NB4 (cell line): ENCODE results near the gene SF3A1.

Experiments used
- DNase-seq: peaks from one replicate; pipeline ENCODE4 v3.0.0; 2010; ENCODE audit warnings: low read depth
- H3K4me3 ChIP-seq: one replicate; pipeline ENCODE4 v1.5.1; 2011; ENCODE audit warnings: mild to moderate bottlenecking, low read depth, low read length, moderate library complexity
- CTCF ChIP-seq: IDR thresholded peaks from one replicate; pipeline ENCODE4 v1.5.1; 2012; ENCODE audit warnings: low read depth, low read length
- MYC ChIP-seq: IDR thresholded peaks from 2 replicates; pipeline ENCODE4 v1.6.1; 2011; ENCODE audit warnings: low read depth, low read length
- POLR2A ChIP-seq: IDR thresholded peaks from 2 replicates; pipeline ENCODE4 v1.6.1; 2011; ENCODE audit warnings: mild to moderate bottlenecking; ENCODE audit not compliant: insufficient read length; ENCODE audit errors: extremely low read depth
- TF ChIP-seq, protein P1 (sequence below): IDR thresholded peaks from 2 replicates; pipeline ENCODE4 v1.6.1; 2011; ENCODE audit warnings: low read depth, low read length

Gene SF3A1

GRCh38 chr22:30328466-30329049 is 28.1 kb downstream of the SF3A1 start:
- no peak for DNase-seq
- H3K4me3 ChIP-seq, result no peak overlapping the region
- TF ChIP-seq, protein P1, sequence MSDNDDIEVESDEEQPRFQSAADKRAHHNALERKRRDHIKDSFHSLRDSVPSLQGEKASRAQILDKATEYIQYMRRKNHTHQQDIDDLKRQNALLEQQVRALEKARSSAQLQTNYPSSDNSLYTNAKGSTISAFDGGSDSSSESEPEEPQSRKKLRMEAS, result no peak
- no peak for TF ChIP-seq POLR2A
- TF ChIP-seq CTCF, result no peak
- no peak for TF ChIP-seq MYC

DNA sequence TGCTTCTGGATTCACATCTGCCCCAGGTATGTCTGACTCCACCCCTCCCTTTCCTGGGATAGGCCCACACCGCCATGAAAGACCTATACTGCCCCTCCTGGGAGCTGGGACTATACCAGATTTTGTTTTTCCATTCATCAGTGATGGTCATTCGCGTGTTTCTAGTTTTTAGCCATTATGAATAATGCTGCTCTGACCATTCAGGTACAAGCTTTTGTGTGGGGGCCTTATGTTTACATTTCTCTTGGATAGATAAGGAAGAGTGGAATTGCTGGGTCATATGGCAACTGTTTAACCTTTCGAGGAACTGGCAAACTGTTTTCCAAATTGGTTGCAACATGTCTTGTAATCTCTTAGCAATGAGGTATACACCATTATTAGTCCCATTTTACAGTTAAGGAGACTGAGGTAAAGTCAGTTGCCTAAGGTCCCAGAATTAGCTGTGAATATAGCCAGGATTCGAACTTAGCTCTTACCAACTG is 28.8 kb downstream of the SF3A1 start:
- no peak for TF ChIP-seq POLR2A
- TF ChIP-seq MYC, result no peak
- no peak for TF ChIP-seq CTCF
- TF ChIP-seq, protein P1, result no peak
- no peak overlapping the region for H3K4me3 ChIP-seq
- DNase-seq, result no peak

DNA sequence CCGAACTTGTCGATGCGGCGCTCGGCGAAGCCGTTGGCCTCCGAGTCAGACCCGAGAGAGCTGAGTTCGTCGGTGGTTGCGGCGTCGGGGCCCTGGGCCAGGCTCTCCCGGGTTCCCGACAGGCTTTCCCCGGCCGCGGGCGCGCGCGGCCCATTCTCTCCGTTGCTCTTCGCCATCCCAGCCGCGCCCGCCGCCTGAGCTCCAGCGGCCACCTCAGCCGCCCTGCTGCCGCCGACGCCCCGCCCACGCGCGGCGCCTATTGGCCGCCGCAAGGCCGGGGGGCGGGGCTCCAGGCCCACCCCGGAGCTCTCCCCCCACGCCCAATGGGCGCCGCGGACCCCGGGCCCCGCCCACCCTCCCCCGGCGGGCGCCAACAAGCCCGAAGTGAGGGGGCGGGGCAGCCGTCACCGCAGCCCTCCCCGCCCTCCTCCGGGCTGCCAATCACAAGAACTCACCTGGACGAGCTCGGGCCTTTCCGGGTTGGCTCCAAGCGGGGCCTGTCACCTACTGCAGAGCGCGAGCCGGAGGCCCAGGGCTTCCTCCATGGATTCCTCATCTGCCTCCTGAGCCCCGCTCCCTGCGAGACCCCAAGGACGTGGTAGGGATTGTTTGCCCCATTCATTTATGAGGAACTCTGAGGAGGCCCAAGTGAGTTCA is 29.9 kb downstream of the SF3A1 start, which contains the start of gene TBC1D10A:
Gene TBC1D10A, minus strand, starts transcription at position 236 of the 657 bp plus-strand sequence. Its CDS starts 60 bp downstream, at position 176.
- TF ChIP-seq POLR2A, result peak; percentile 40
- TF ChIP-seq, protein P1, result no peak
- peak; percentile 91 for DNase-seq

DNA sequence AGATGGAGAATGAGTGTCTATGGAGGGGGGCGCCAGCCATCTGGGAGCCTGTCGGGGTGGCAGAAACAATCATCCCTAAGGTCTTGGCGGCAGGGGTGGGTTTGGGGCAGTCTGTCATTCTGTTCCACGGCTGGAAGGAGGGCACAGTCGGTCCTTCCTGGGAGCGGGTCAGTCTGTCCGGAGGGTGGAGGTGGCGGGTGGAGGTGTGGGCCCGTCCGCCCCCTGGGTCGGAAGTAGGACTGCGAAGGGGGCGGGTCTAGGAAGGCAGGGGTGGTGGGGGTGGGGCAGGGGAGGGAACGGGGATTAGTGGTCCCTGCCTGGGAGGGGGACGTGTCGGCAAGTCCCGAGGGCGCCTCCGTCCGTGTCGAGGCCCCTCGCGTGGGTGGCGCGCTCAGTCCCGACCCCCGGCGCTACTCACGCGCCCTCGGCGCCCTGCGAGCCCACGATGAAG is 30.4 kb downstream of the SF3A1 start:
- peak overlapping the region; percentile 56 for H3K4me3 ChIP-seq
- TF ChIP-seq, protein P1, result no peak
- TF ChIP-seq CTCF (no peak), POLR2A (no peak), MYC (no peak)
- no peak for DNase-seq

More for the DNA sequence above, 29.9 kb downstream of the SF3A1 start, which contains the start of gene TBC1D10A:
- H3K4me3 ChIP-seq, result peak within 1 kb of the TSS; percentile 58

- TF ChIP-seq, protein P1, result no peak
- no peak for TF ChIP-seq CTCF
- no peak for DNase-seq
- peak overlapping the region; percentile 56 for H3K4me3 ChIP-seq
These were observed 30.9 kb downstream of the SF3A1 start for GRCh38 chr22:30325724-30326254.
